Mesenchymal stem cell (in vitro differentiated cells and primary cell): ENCODE data around the gene PRSS50.

Experiments used
- DNase-seq: peaks from one replicate; pipeline ENCODE4 v3.0.0-alpha.2; 2013
- H2AFZ ChIP-seq: one replicate; pipeline ENCODE4 v1.6.1; 2013; ENCODE audit warnings: low read depth, mild to moderate bottlenecking, control low read depth, inconsistent platforms, low read length, moderate library complexity
- H2AK5ac ChIP-seq: 2 replicates; pipeline ENCODE4 v1.6.1; 2013; ENCODE audit warnings: low read length, moderate library complexity, mild to moderate bottlenecking, inconsistent platforms; ENCODE audit not compliant: severe bottlenecking
- H2BK120ac ChIP-seq: one replicate; pipeline ENCODE4 v1.6.1; 2013; ENCODE audit warnings: low read depth, mild to moderate bottlenecking, inconsistent platforms, low read length, moderate library complexity
- H2BK12ac ChIP-seq, 2 experiments: one replicate each; pipeline ENCODE4 v1.6.1; 2013; ENCODE audit warnings: inconsistent platforms in 2 of 2, low read length in 2 of 2, mild to moderate bottlenecking in 2 of 2, moderate library complexity in 2 of 2, control low read depth in 1 of 2
- H2BK15ac ChIP-seq: one replicate; pipeline ENCODE4 v1.6.1; 2013; ENCODE audit warnings: mild to moderate bottlenecking, low read depth, inconsistent platforms; ENCODE audit not compliant: poor library complexity, severe bottlenecking
- H2BK5ac ChIP-seq: 2 replicates; pipeline ENCODE4 v1.6.1; 2013; ENCODE audit warnings: low read depth, mild to moderate bottlenecking, low read length, control low read depth, inconsistent platforms; ENCODE audit not compliant: poor library complexity, severe bottlenecking
- H3K14ac ChIP-seq, 2 experiments: one replicate each; pipeline ENCODE4 v1.6.1; 2013; ENCODE audit warnings: inconsistent platforms in 2 of 2, low read length in 2 of 2, control low read depth in 1 of 2, mild to moderate bottlenecking in 1 of 2, moderate library complexity in 1 of 2
- H3K18ac ChIP-seq, 2 experiments: one replicate each; pipeline ENCODE4 v1.6.1; 2013; ENCODE audit warnings: inconsistent platforms in 2 of 2, low read length in 2 of 2, control low read depth in 1 of 2, low read depth in 1 of 2, mild to moderate bottlenecking in 1 of 2
- H3K23ac ChIP-seq, 2 experiments: one replicate each; pipeline ENCODE4 v1.6.1; 2013; ENCODE audit warnings: inconsistent platforms in 2 of 2, low read length in 2 of 2, mild to moderate bottlenecking in 2 of 2, moderate library complexity in 2 of 2, control low read depth in 1 of 2
- H3K27ac ChIP-seq: 2 replicates; pipeline ENCODE4 v1.5.1; 2013; ENCODE audit warnings: mild to moderate bottlenecking, moderate library complexity, low read length, control low read depth, inconsistent platforms; ENCODE audit not compliant: poor library complexity, severe bottlenecking
- H3K27me3 ChIP-seq, 2 experiments: 2 replicates each; pipeline versions ENCODE4 v1.6.1 to v1.7.0; 2013; ENCODE audit warnings: low read length in 2 of 2, mild to moderate bottlenecking in 2 of 2, moderate library complexity in 2 of 2, control low read depth in 1 of 2, inconsistent platforms in 1 of 2; ENCODE audit not compliant: control insufficient read depth in 1 of 2, insufficient read depth in 1 of 2
- H3K36me3 ChIP-seq, 2 experiments: 2 replicates each; pipeline versions ENCODE4 v1.6.1 to v1.7.0; 2013; ENCODE audit warnings: low read length in 2 of 2, control low read depth in 1 of 2, inconsistent platforms in 1 of 2, low read depth in 1 of 2, mild to moderate bottlenecking in 1 of 2; ENCODE audit not compliant: insufficient read depth in 2 of 2, control insufficient read depth in 1 of 2
- H3K4ac ChIP-seq, 2 experiments: one replicate each; pipeline ENCODE4 v1.6.1; 2013; ENCODE audit warnings: inconsistent platforms in 2 of 2, low read length in 2 of 2, mild to moderate bottlenecking in 2 of 2, moderate library complexity in 2 of 2, control low read depth in 1 of 2, low read depth in 1 of 2
- H3K4me1 ChIP-seq: 2 replicates; pipeline ENCODE4 v1.6.1; 2013; ENCODE audit warnings: low read depth, low read length, control low read depth; ENCODE audit not compliant: control insufficient read depth, insufficient read depth
- H3K4me2 ChIP-seq: 2 replicates; pipeline ENCODE4 v1.6.1; 2013; ENCODE audit warnings: low read length, mild to moderate bottlenecking, inconsistent platforms; ENCODE audit not compliant: poor library complexity, severe bottlenecking
- H3K4me3 ChIP-seq, 2 experiments: 2 replicates each; pipeline versions ENCODE4 v1.5.1 to v1.7.0; 2013; ENCODE audit warnings: low read length in 2 of 2, mild to moderate bottlenecking in 2 of 2, control low read depth in 1 of 2, low read depth in 1 of 2; ENCODE audit not compliant: insufficient read depth in 1 of 2
- H3K79me1 ChIP-seq: replicated peaks from 2 replicates; pipeline ENCODE4 v1.6.1; 2013; ENCODE audit warnings: mild to moderate bottlenecking, control low read depth, low read length, inconsistent platforms; ENCODE audit not compliant: poor library complexity, severe bottlenecking
- H3K9ac ChIP-seq: 2 replicates; pipeline ENCODE4 v1.7.0; 2013; ENCODE audit warnings: mild to moderate bottlenecking, low read length, moderate library complexity
- H3K9me3 ChIP-seq: 2 replicates; pipeline ENCODE4 v1.7.0; 2013; ENCODE audit warnings: mild to moderate bottlenecking, low read length; ENCODE audit not compliant: control insufficient read depth
- H4K8ac ChIP-seq: one replicate; pipeline ENCODE4 v1.6.1; 2013; ENCODE audit warnings: inconsistent platforms, mild to moderate bottlenecking, low read length, moderate library complexity
- H4K91ac ChIP-seq: one replicate; pipeline ENCODE4 v1.6.1; 2013; ENCODE audit warnings: mild to moderate bottlenecking, low read length, inconsistent platforms
- WGBS: methylation state at CpG from one replicate; pipeline ENCODE4 v1.1.7; 2013; ENCODE audit warnings: mixed read lengths; 5-methylcytosine and 5-hydroxymethylcytosine counted together

The PRSS50 gene

DNA sequence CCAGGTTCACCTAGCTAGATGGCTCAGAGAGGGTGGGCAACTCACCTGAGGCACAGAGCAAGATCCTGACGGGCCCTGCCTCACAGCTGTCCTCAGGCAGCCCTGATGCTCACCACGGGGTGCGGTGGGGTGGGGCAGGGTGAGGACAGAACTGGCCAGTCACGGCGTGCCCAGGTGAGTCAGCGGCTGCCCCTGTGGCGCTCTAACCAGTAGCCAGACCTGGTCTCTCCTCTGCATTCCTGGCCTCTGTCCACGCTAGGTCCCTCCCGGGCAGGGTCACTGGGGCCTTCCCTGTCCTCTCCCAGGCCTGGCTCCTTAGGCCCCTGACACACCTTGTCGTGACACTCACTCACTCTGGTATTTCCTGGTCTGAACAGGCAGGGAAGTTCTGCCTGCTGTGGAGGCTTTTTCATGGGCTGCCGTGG is 25.1 kb downstream of the PRSS50 start:
- no peak overlapping the region for H2AK5ac ChIP-seq
- H3K14ac ChIP-seq, result no peak overlapping the region
- peak overlapping the region; percentile 77 for H3K4me2 ChIP-seq
- no peaks in the 10 kb centered on the region for H3K79me1 ChIP-seq
- no peak overlapping the region for H2BK120ac ChIP-seq
- no peak overlapping the region for H3K27ac ChIP-seq
- 55% methylated on average over 11 of the region's 11 CpGs for WGBS
- no peak overlapping the region for H2AFZ ChIP-seq
- no peak overlapping the region for H3K23ac ChIP-seq
- no peak overlapping the region for H2BK15ac ChIP-seq
- H2BK5ac ChIP-seq, result no peak overlapping the region
- peak overlapping the region in 1 of 2 experiments; percentile 80 for H3K4me3 ChIP-seq
- H3K4me1 ChIP-seq, result peaks cover 33% of the 10 kb centered on the region
- no peaks in the 10 kb centered on the region for H3K36me3 ChIP-seq
- no peak overlapping the region for H4K8ac ChIP-seq
- H2BK12ac ChIP-seq, result no peak overlapping the region
- no peak for DNase-seq
- no peaks in the 10 kb centered on the region for H3K9me3 ChIP-seq
- peaks cover 8 to 33% of the 10 kb centered on the region in 2 experiments for H3K27me3 ChIP-seq
- no peak overlapping the region for H3K4ac ChIP-seq
- H4K91ac ChIP-seq, result no peak overlapping the region
- H3K18ac ChIP-seq, result no peak overlapping the region
- peak overlapping the region; percentile 75 for H3K9ac ChIP-seq

DNA sequence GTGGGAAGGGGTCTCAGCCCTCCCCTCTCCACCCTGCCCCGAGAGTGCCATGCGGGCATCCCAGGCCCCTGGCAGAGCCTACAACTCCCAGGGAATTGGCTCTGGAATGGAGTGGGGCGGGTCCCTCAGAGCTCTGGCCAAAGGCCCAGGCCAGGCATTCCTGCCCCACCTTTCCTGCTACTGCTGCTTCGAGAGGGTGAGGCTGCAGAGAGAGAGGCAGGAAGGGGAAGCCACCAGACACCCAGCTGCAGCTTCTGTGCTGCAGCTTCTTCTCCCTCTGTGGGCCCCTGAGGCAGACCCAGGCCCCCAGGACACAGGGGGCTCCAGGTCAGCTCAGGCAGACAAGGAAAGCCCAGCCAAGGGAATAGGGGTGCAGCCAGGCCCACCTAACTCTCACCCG is 26.9 kb downstream of the PRSS50 start:
- Histone ChIP-seq H3K36me3 (peaks cover 0 to 2% of the 10 kb centered on the region in 2 experiments), H3K4me1 (peaks cover 24% of the 10 kb centered on the region), H2BK120ac (no peak overlapping the region), H3K23ac (no peak overlapping the region), H4K91ac (no peak overlapping the region), H2BK5ac (no peak overlapping the region), H2AFZ (no peak overlapping the region), H3K27me3 (peaks cover 8 to 33% of the 10 kb centered on the region in 2 experiments), H3K27ac (no peak overlapping the region), H2BK15ac (no peak overlapping the region), H3K9ac (no peak overlapping the region), H3K9me3 (no peaks in the 10 kb centered on the region), H3K79me1 (no peaks in the 10 kb centered on the region), H3K18ac (no peak overlapping the region), H2BK12ac (no peak overlapping the region), H3K4me2 (no peak overlapping the region), H3K14ac (peak overlapping the region in 1 of 2 experiments; percentile 8), H3K4me3 (no peak overlapping the region), H3K4ac (no peak overlapping the region), H2AK5ac (no peak overlapping the region), H4K8ac (no peak overlapping the region)
- DNase-seq, result no peak
- 90% methylated on average over 5 of the region's 5 CpGs for whole genome bisulfite sequencing

DNA sequence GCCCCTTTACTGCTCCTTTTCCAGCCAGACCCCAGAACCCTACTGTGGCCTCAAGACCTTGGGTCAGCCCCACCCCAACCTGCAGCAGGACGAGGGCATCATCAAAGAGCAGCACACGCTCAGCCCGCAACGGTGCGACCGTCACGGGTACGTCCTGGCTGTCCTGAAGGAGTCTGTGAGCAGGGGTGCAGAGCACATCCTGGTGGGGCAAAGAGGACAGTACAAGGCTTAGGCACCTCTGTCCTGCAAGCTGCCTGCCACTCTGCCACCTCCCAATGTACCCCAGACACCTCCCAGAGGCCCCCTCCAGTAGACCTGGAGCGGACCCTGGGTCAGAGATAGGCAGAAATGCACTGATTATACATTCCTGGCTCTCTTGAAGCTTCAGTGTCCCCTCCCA is 32.2 kb downstream of the PRSS50 start:
- Histone ChIP-seq H2BK15ac (no peak overlapping the region), H3K27ac (no peak overlapping the region), H3K18ac (no peak overlapping the region), H3K23ac (no peak overlapping the region), H4K91ac (no peak overlapping the region), H3K79me1 (no peaks in the 10 kb centered on the region), H3K14ac (peak overlapping the region in 1 of 2 experiments; percentile 36), H3K27me3 (peaks cover 2 to 18% of the 10 kb centered on the region in 2 experiments), H3K9me3 (no peaks in the 10 kb centered on the region), H3K4me2 (no peak overlapping the region), H3K4me1 (no peaks in the 10 kb centered on the region), H3K4me3 (no peak overlapping the region), H4K8ac (no peak overlapping the region), H2BK12ac (no peak overlapping the region), H3K4ac (no peak overlapping the region), H2AK5ac (no peak overlapping the region), H3K9ac (no peak overlapping the region), H3K36me3 (peaks cover 0 to 11% of the 10 kb centered on the region in 2 experiments), H2BK5ac (no peak overlapping the region), H2AFZ (no peak overlapping the region), H2BK120ac (no peak overlapping the region)
- DNase-seq, result no peak
- 91% methylated on average over 9 of the region's 9 CpGs for WGBS

DNA sequence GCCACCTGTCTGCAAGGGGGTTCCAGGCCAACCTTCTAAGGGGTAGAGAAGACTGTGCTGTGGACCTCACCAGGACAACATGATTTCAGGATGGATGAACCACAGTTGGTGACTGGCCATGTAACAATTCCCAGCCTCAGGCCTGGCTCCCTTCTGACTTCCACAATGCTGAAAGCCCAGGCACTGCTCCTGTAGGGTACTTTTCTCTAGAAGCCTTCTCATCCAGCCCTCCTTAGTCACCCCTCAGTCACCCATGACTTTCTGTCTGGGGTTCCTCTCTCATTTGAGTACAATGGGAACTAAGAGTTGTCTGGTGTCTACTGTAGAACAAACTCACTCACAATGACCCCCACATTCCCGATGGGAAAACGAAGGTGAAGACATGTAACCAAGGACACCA is 32.8 kb downstream of the PRSS50 start:
- H2BK5ac ChIP-seq, result no peak overlapping the region
- no peak overlapping the region for H3K27ac ChIP-seq
- H4K8ac ChIP-seq, result no peak overlapping the region
- H3K79me1 ChIP-seq, result no peaks in the 10 kb centered on the region
- no peak overlapping the region for H2BK15ac ChIP-seq
- no peak overlapping the region for H3K14ac ChIP-seq
- H3K4me3 ChIP-seq, result no peak overlapping the region
- H3K23ac ChIP-seq, result no peak overlapping the region
- no peaks in the 10 kb centered on the region for H3K9me3 ChIP-seq
- no peak overlapping the region for H3K4me2 ChIP-seq
- no peak overlapping the region for H2AK5ac ChIP-seq
- no peak for DNase-seq
- no peaks in the 10 kb centered on the region for H3K4me1 ChIP-seq
- H2BK120ac ChIP-seq, result no peak overlapping the region
- no peak overlapping the region for H3K4ac ChIP-seq
- H2BK12ac ChIP-seq, result no peak overlapping the region
- H3K9ac ChIP-seq, result no peak overlapping the region
- H3K36me3 ChIP-seq, result peaks cover 0 to 11% of the 10 kb centered on the region in 2 experiments
- no peak overlapping the region for H3K18ac ChIP-seq
- WGBS, result 89% methylated on average over 2 of the region's 2 CpGs
- H4K91ac ChIP-seq, result no peak overlapping the region
- peaks cover 0 to 18% of the 10 kb centered on the region in 2 experiments for H3K27me3 ChIP-seq
- H2AFZ ChIP-seq, result no peak overlapping the region
